SK-N-SH (cell line): Measurements from ENCODE around the gene CST11.

ENCODE experiments used
- NFIC ChIP-seq: IDR thresholded peaks from 2 replicates; pipeline ENCODE4 v1.4.0; 2012; ENCODE audit warnings: borderline replicate concordance
- RXRA ChIP-seq: IDR thresholded peaks from 2 replicates; pipeline ENCODE4 v1.4.0; 2012; ENCODE audit warnings: low read depth, mild to moderate bottlenecking, borderline replicate concordance
- SMC3 ChIP-seq: IDR thresholded peaks from 2 replicates; pipeline ENCODE4 v1.6.1; 2012; ENCODE audit warnings: low read depth, low read length, improper control_type of control experiment
- TF ChIP-seq, protein P1 (sequence below): fragments of 200-600 bp; sonication (generic); IDR thresholded peaks from 2 replicates; pipeline ENCODE4 v1.6.1; 2017; ENCODE audit warnings: antibody characterized with exemption, mild to moderate bottlenecking, moderate library complexity
- TF ChIP-seq, protein P2 (sequence below): fragments of 150-350 bp; IDR thresholded peaks from 2 replicates; pipeline ENCODE4 v1.6.1; 2017; ENCODE audit warnings: antibody characterized with exemption, low read length, low read depth, borderline replicate concordance
- TF ChIP-seq, protein P3 (sequence below): IDR thresholded peaks from 2 replicates; pipeline ENCODE4; 2012

DNA sequence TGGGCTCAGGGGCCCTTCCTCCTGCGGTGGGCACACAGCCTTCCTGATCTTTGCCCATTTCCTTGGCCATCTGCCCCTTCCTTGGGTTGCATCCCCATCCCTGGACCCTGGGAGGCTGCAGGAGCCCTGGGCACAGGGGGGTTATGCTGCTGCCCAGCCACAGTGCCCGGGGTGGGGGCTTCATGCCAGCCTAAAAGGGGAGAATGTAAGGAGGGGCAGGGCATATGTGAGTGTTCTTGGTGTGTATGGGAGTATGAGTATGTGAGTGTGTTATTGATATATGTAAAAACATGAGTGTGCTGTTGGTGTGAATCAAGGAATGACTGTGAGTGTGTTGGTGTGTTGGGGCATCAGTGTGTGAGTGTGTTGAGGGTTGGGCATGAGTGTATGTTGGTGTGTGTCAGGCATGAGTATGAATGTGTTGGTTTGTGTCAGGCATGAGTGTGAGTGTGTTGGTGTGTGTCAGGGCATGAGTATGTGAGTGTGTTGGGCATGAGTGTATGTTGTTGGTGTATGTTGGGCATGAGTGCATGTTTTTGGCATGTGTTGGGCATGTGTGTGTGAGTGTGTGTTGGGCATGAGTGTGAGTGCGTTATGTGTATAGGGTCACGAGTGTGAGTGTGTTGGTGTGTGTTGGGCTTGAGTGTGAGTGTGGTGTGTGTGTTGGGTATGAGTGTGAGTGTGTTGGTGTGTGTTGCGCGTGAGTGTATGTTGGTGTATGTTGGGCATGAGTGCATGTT lies 23.5 kb upstream of the CST11 start:
- TF ChIP-seq, protein P1, sequence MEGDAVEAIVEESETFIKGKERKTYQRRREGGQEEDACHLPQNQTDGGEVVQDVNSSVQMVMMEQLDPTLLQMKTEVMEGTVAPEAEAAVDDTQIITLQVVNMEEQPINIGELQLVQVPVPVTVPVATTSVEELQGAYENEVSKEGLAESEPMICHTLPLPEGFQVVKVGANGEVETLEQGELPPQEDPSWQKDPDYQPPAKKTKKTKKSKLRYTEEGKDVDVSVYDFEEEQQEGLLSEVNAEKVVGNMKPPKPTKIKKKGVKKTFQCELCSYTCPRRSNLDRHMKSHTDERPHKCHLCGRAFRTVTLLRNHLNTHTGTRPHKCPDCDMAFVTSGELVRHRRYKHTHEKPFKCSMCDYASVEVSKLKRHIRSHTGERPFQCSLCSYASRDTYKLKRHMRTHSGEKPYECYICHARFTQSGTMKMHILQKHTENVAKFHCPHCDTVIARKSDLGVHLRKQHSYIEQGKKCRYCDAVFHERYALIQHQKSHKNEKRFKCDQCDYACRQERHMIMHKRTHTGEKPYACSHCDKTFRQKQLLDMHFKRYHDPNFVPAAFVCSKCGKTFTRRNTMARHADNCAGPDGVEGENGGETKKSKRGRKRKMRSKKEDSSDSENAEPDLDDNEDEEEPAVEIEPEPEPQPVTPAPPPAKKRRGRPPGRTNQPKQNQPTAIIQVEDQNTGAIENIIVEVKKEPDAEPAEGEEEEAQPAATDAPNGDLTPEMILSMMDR, result no peak
- TF ChIP-seq NFIC (no peak), RXRA (no peak), SMC3 (no peak)
- TF ChIP-seq, protein P2, sequence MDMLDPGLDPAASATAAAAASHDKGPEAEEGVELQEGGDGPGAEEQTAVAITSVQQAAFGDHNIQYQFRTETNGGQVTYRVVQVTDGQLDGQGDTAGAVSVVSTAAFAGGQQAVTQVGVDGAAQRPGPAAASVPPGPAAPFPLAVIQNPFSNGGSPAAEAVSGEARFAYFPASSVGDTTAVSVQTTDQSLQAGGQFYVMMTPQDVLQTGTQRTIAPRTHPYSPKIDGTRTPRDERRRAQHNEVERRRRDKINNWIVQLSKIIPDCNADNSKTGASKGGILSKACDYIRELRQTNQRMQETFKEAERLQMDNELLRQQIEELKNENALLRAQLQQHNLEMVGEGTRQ, result no peak
- TF ChIP-seq, protein P3, sequence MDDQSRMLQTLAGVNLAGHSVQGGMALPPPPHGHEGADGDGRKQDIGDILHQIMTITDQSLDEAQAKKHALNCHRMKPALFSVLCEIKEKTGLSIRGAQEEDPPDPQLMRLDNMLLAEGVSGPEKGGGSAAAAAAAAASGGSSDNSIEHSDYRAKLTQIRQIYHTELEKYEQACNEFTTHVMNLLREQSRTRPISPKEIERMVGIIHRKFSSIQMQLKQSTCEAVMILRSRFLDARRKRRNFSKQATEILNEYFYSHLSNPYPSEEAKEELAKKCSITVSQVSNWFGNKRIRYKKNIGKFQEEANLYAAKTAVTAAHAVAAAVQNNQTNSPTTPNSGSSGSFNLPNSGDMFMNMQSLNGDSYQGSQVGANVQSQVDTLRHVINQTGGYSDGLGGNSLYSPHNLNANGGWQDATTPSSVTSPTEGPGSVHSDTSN, result no peak
